ENCODE data around the gene SLC5A9.
"Not testable (repeated sequence)": the region's sequence is repeated elsewhere in the genome, so short reads cannot be mapped to it uniquely, and the experiment has no call there.

Gene SLC5A9

GRCh38 chr1:48213462-48213861 is 9.1 kb upstream of the SLC5A9 start:
- H2BK120ac ChIP-seq (ENCODE audit: low read depth, low read length); H3K4me2 ChIP-seq (ENCODE audit: insufficient read depth, low read length, poor library complexity, severe bottlenecking); H3K18ac ChIP-seq (ENCODE audit: low read length); H2AK5ac ChIP-seq (ENCODE audit: low read depth, low read length); DNase-seq (ENCODE audit: low spot score); H3K4ac ChIP-seq (ENCODE audit: low read length); H3K4me3 ChIP-seq (ENCODE audit: low read length in 2 of 2); H3K27ac ChIP-seq (replicated peaks; ENCODE audit: low read length); H4K8ac ChIP-seq (ENCODE audit: low read depth, low read length); H3K14ac ChIP-seq (ENCODE audit: low read length); H3K9ac ChIP-seq (ENCODE audit: low read depth, low read length, poor library complexity); H4K91ac ChIP-seq (ENCODE audit: low read depth, low read length, poor library complexity); H3K23ac ChIP-seq (ENCODE audit: low read depth, low read length, poor library complexity); H3K79me1 ChIP-seq (ENCODE audit: low read depth, low read length); H2AFZ ChIP-seq (ENCODE audit: low read length); H3K36me3 ChIP-seq (replicated peaks in 1 of 2; ENCODE audit: control insufficient read depth in 2 of 2, insufficient read depth in 2 of 2, low read length in 2 of 2); H2BK5ac ChIP-seq (ENCODE audit: low read length); H2BK15ac ChIP-seq (ENCODE audit: low read length); H3K9me3 ChIP-seq (replicated peaks in 1 of 2; ENCODE audit: control insufficient read depth in 2 of 2, insufficient read depth in 1 of 2, low read depth in 1 of 2, low read length in 2 of 2); H3K27me3 ChIP-seq (ENCODE audit: control insufficient read depth in 3 of 3, insufficient read depth in 3 of 3, low read depth in 1 of 3, low read length in 3 of 3); H2BK12ac ChIP-seq (ENCODE audit: low read length): not testable (repeated sequence)
- no CpG with 5 or more reads among the region's 8 CpGs for WGBS, 2 donors (ENCODE audit: extremely low coverage in 2 of 2, insufficient read length in 2 of 2, insufficient replicate concordance in 1 of 2)
- peaks cover 0 to 17% of the 10 kb centered on the region in 2 donors for H3K4me1 ChIP-seq (ENCODE audit: control insufficient read depth in 2 of 2, insufficient read depth in 1 of 2, low read depth in 1 of 2, low read length in 2 of 2)

GRCh38 chr1:48214366-48214765 is 8.2 kb upstream of the SLC5A9 start:
- not testable (repeated sequence) for DNase-seq (ENCODE audit: low spot score); H3K27me3 ChIP-seq (ENCODE audit: control insufficient read depth in 3 of 3, insufficient read depth in 3 of 3, low read depth in 1 of 3, low read length in 3 of 3); H3K79me1 ChIP-seq (ENCODE audit: low read depth, low read length); H3K4ac ChIP-seq (ENCODE audit: low read length); H3K23ac ChIP-seq (ENCODE audit: low read depth, low read length, poor library complexity); H2BK120ac ChIP-seq (ENCODE audit: low read depth, low read length); H3K36me3 ChIP-seq (replicated peaks in 1 of 2; ENCODE audit: control insufficient read depth in 2 of 2, insufficient read depth in 2 of 2, low read length in 2 of 2); H3K4me2 ChIP-seq (ENCODE audit: insufficient read depth, low read length, poor library complexity, severe bottlenecking); H2BK12ac ChIP-seq (ENCODE audit: low read length); H3K27ac ChIP-seq (replicated peaks; ENCODE audit: low read length); H3K14ac ChIP-seq (ENCODE audit: low read length); H2AK5ac ChIP-seq (ENCODE audit: low read depth, low read length); H4K91ac ChIP-seq (ENCODE audit: low read depth, low read length, poor library complexity); H2BK5ac ChIP-seq (ENCODE audit: low read length); H3K18ac ChIP-seq (ENCODE audit: low read length); H3K4me3 ChIP-seq (ENCODE audit: low read length in 2 of 2); H3K9me3 ChIP-seq (replicated peaks in 1 of 2; ENCODE audit: control insufficient read depth in 2 of 2, insufficient read depth in 1 of 2, low read depth in 1 of 2, low read length in 2 of 2); H3K9ac ChIP-seq (ENCODE audit: low read depth, low read length, poor library complexity); H2BK15ac ChIP-seq (ENCODE audit: low read length); H2AFZ ChIP-seq (ENCODE audit: low read length); H4K8ac ChIP-seq (ENCODE audit: low read depth, low read length)
- peaks cover 0 to 16% of the 10 kb centered on the region in 2 donors for H3K4me1 ChIP-seq (ENCODE audit: control insufficient read depth in 2 of 2, insufficient read depth in 1 of 2, low read depth in 1 of 2, low read length in 2 of 2)
- no CpG with 5 or more reads among the region's 6 CpGs for WGBS, 2 donors (ENCODE audit: extremely low coverage in 2 of 2, insufficient read length in 2 of 2, insufficient replicate concordance in 1 of 2)

DNA sequence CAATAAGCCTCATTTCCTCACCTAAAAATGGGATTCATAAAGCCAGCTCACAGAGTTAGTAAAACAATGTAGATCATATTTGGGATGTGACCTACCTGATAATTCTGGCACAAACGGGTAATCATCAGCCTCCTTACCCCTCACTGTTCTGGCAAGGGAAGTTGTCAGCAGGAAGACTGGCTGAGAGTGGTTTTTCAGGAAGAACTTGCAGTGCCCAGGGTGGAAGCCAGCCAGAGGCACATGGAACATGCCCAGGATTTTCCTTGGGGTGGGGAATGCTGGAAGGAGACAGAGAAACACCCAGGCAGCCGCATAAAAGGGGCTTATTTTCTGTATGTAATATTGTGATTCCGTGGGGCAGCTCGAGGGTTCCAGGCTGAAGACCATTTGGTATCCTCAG is 7.7 kb upstream of the SLC5A9 start:
- Histone ChIP-seq H3K4me1 (ENCODE audit: control insufficient read depth in 2 of 2, insufficient read depth in 1 of 2, low read depth in 1 of 2, low read length in 2 of 2) (peaks cover 0 to 16% of the 10 kb centered on the region in 2 donors), H2BK12ac (ENCODE audit: low read length) (no peak overlapping the region), H4K8ac (ENCODE audit: low read depth, low read length) (no peak overlapping the region), H3K4me3 (ENCODE audit: low read length in 2 of 2) (no peak overlapping the region), H3K79me1 (ENCODE audit: low read depth, low read length) (no peaks in the 10 kb centered on the region), H3K9me3 (replicated peaks in 1 of 2; ENCODE audit: control insufficient read depth in 2 of 2, insufficient read depth in 1 of 2, low read depth in 1 of 2, low read length in 2 of 2) (no peaks in the 10 kb centered on the region), H2AK5ac (ENCODE audit: low read depth, low read length) (no peak overlapping the region), H3K27ac (replicated peaks; ENCODE audit: low read length) (no peak overlapping the region), H3K18ac (ENCODE audit: low read length) (peak overlapping the region; percentile 12), H3K9ac (ENCODE audit: low read depth, low read length, poor library complexity) (no peak overlapping the region), H2AFZ (ENCODE audit: low read length) (no peak overlapping the region), H3K4me2 (ENCODE audit: insufficient read depth, low read length, poor library complexity, severe bottlenecking) (no peak overlapping the region), H2BK15ac (ENCODE audit: low read length) (no peak overlapping the region), H3K14ac (ENCODE audit: low read length) (peak overlapping the region; percentile 22), H3K4ac (ENCODE audit: low read length) (no peak overlapping the region), H2BK120ac (ENCODE audit: low read depth, low read length) (no peak overlapping the region), H3K27me3 (ENCODE audit: control insufficient read depth in 3 of 3, insufficient read depth in 3 of 3, low read depth in 1 of 3, low read length in 3 of 3) (no peaks in the 10 kb centered on the region), H4K91ac (ENCODE audit: low read depth, low read length, poor library complexity) (no peak overlapping the region), H2BK5ac (ENCODE audit: low read length) (no peak overlapping the region), H3K36me3 (replicated peaks in 1 of 2; ENCODE audit: control insufficient read depth in 2 of 2, insufficient read depth in 2 of 2, low read length in 2 of 2) (no peaks in the 10 kb centered on the region), H3K23ac (ENCODE audit: low read depth, low read length, poor library complexity) (no peak overlapping the region)
- DNase-seq (ENCODE audit: low spot score): no peak
- no CpG with 5 or more reads among the region's 4 CpGs for WGBS, 2 donors (ENCODE audit: extremely low coverage in 2 of 2, insufficient read length in 2 of 2, insufficient replicate concordance in 1 of 2)

DNA sequence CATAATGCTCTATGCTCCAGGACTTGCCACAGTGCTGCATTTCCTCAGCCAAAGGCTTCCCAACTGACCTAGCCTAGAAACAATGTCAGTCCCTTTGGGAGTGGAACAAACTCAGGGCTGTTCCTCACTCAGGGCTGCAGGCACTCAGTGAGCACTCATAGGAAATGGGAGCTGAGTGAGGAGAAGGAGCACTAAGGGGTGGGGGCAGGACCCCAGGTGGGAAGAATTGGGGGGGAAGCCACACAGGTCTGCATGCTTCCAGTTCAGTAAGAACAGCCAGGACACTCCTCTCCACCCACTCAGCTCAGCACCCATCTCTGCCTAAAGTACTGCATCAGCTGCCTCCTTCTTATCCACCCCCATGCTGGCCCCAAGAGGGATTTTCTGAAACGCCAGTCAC is 7.3 kb upstream of the SLC5A9 start:
- Histone ChIP-seq H2AK5ac (ENCODE audit: low read depth, low read length) (peak overlapping the region; percentile 1), H3K79me1 (ENCODE audit: low read depth, low read length) (no peaks in the 10 kb centered on the region), H2BK12ac (ENCODE audit: low read length) (peak overlapping the region; percentile 44), H2AFZ (ENCODE audit: low read length) (no peak overlapping the region), H3K14ac (ENCODE audit: low read length) (peak overlapping the region; percentile 22), H3K4ac (ENCODE audit: low read length) (no peak overlapping the region), H3K9ac (ENCODE audit: low read depth, low read length, poor library complexity) (no peak overlapping the region), H4K91ac (ENCODE audit: low read depth, low read length, poor library complexity) (no peak overlapping the region), H2BK5ac (ENCODE audit: low read length) (no peak overlapping the region), H4K8ac (ENCODE audit: low read depth, low read length) (no peak overlapping the region), H3K18ac (ENCODE audit: low read length) (peak overlapping the region; percentile 84), H3K27me3 (ENCODE audit: control insufficient read depth in 3 of 3, insufficient read depth in 3 of 3, low read depth in 1 of 3, low read length in 3 of 3) (no peaks in the 10 kb centered on the region), H3K4me1 (ENCODE audit: control insufficient read depth in 2 of 2, insufficient read depth in 1 of 2, low read depth in 1 of 2, low read length in 2 of 2) (peaks cover 0 to 16% of the 10 kb centered on the region in 2 donors), H3K9me3 (replicated peaks in 1 of 2; ENCODE audit: control insufficient read depth in 2 of 2, insufficient read depth in 1 of 2, low read depth in 1 of 2, low read length in 2 of 2) (no peaks in the 10 kb centered on the region), H3K36me3 (replicated peaks in 1 of 2; ENCODE audit: control insufficient read depth in 2 of 2, insufficient read depth in 2 of 2, low read length in 2 of 2) (no peaks in the 10 kb centered on the region), H2BK15ac (ENCODE audit: low read length) (no peak overlapping the region), H3K4me2 (ENCODE audit: insufficient read depth, low read length, poor library complexity, severe bottlenecking) (no peak overlapping the region), H3K23ac (ENCODE audit: low read depth, low read length, poor library complexity) (no peak overlapping the region), H3K4me3 (ENCODE audit: low read length in 2 of 2) (no peak overlapping the region), H3K27ac (replicated peaks; ENCODE audit: low read length) (no peak overlapping the region), H2BK120ac (ENCODE audit: low read depth, low read length) (no peak overlapping the region)
- WGBS, 2 donors (ENCODE audit: extremely low coverage in 2 of 2, insufficient read length in 2 of 2, insufficient replicate concordance in 1 of 2): no CpG with 5 or more reads among the region's 1 CpG
- no peak for DNase-seq (ENCODE audit: low spot score)

Data from neuronal stem cell (in vitro differentiated cells).